Neutrophil (primary cell): ENCODE results near the gene CD58.

Source experiments
- H3K27ac ChIP-seq: fragments of 200-600 bp; sonication (generic); 2 replicates; pipeline ENCODE4 v1.5.1; 2016; ENCODE audit warnings: mild to moderate bottlenecking, moderate library complexity
- H3K27me3 ChIP-seq: fragments of 200-600 bp; sonication (generic); 2 replicates; pipeline ENCODE4 v1.6.0; 2016; ENCODE audit warnings: mild to moderate bottlenecking
- H3K36me3 ChIP-seq: fragments of 200-600 bp; sonication (generic); 2 replicates; pipeline ENCODE4 v1.5.1; 2017
- H3K4me1 ChIP-seq, 2 experiments: fragments of 200-600 bp in 1 of 2; sonication (generic) in 1 of 2; 1 replicate in 1 of 2; 2 replicates in 1 of 2; pipeline versions ENCODE4 v1.5.1 to v1.6.1; 2013 to 2016; ENCODE audit warnings: low read depth in 1 of 2, low read length in 1 of 2, mild to moderate bottlenecking in 1 of 2, moderate library complexity in 1 of 2; ENCODE audit not compliant: control insufficient read depth in 1 of 2, insufficient read depth in 1 of 2
- H3K4me3 ChIP-seq, 2 experiments: fragments of 200-600 bp in 1 of 2; sonication (generic) in 1 of 2; 1 replicate in 1 of 2; 2 replicates in 1 of 2; pipeline ENCODE4 v1.5.1; 2013 to 2016; ENCODE audit warnings: low read depth in 1 of 2, low read length in 1 of 2, mild to moderate bottlenecking in 1 of 2, moderate library complexity in 1 of 2
- H3K9me3 ChIP-seq: fragments of 200-600 bp; sonication (generic); 2 replicates; pipeline ENCODE4 v1.5.1; 2016
- TF ChIP-seq, protein P1 (sequence below): fragments of 200-600 bp; sonication (generic); IDR thresholded peaks from 2 replicates; pipeline ENCODE4 v1.5.1; 2016; ENCODE audit warnings: antibody characterized with exemption

The CD58 gene

DNA sequence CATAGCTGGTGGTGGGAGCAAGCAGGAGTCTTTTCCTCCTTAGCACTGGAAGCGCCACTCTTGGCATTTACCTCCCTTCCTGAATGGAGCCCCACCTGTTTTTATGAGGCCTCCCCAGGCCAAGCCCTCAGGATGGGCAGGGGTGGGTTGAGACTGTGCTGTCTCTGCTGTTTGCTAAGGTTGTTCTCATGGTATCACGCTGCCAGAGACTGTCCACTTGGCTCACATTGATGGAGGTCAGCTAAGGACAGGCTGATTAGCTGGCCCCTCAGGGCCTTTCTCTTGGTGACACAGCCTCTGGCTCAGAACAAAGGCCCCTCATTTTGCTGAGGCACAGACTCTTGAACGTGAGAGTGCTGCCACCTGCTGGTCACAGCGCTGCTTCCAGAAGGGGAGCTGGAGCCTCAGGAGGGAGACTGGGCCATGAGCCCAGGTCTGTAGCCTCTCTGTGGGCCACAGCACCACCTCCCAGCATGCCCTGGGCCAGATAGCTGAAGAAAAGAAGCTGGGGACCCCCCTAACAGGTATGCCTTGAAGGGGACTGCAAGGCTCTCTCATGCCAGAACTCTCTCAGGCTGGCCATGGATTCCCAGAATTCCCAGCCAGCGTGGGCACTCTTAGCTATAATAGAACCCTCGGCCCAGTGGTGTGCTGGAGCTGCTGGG, 85.6 kb downstream of the CD58 start:
- TF ChIP-seq, protein P1, sequence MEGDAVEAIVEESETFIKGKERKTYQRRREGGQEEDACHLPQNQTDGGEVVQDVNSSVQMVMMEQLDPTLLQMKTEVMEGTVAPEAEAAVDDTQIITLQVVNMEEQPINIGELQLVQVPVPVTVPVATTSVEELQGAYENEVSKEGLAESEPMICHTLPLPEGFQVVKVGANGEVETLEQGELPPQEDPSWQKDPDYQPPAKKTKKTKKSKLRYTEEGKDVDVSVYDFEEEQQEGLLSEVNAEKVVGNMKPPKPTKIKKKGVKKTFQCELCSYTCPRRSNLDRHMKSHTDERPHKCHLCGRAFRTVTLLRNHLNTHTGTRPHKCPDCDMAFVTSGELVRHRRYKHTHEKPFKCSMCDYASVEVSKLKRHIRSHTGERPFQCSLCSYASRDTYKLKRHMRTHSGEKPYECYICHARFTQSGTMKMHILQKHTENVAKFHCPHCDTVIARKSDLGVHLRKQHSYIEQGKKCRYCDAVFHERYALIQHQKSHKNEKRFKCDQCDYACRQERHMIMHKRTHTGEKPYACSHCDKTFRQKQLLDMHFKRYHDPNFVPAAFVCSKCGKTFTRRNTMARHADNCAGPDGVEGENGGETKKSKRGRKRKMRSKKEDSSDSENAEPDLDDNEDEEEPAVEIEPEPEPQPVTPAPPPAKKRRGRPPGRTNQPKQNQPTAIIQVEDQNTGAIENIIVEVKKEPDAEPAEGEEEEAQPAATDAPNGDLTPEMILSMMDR = peak; percentile 81
- no peak overlapping the region for H3K27ac ChIP-seq

GRCh38 chr1:116483481-116484309, 87.1 kb downstream of the CD58 start:
- Histone ChIP-seq H3K4me3 (no peak overlapping the region), H3K9me3 (no peaks in the 10 kb centered on the region), H3K36me3 (no peaks in the 10 kb centered on the region), H3K27ac (no peak overlapping the region), H3K4me1 (peaks cover 9 to 11% of the 10 kb centered on the region in 2 experiments), H3K27me3 (no peaks in the 10 kb centered on the region)
- TF ChIP-seq, protein P1 = no peak

More for the DNA sequence above, 85.6 kb downstream of the CD58 start:
- Histone ChIP-seq H3K27me3 (no peaks in the 10 kb centered on the region), H3K4me3 (no peak overlapping the region), H3K36me3 (no peaks in the 10 kb centered on the region), H3K4me1 (peaks cover 9 to 11% of the 10 kb centered on the region in 2 experiments), H3K9me3 (no peaks in the 10 kb centered on the region)

- Histone ChIP-seq H3K9me3 (no peaks in the 10 kb centered on the region), H3K27me3 (no peaks in the 10 kb centered on the region), H3K27ac (no peak overlapping the region), H3K36me3 (no peaks in the 10 kb centered on the region), H3K4me3 (no peak overlapping the region), H3K4me1 (peaks cover 9 to 11% of the 10 kb centered on the region in 2 experiments)
- TF ChIP-seq, protein P1 = no peak
Measured at GRCh38 chr1:116482490-116482889, 88.3 kb downstream of the CD58 start.

DNA sequence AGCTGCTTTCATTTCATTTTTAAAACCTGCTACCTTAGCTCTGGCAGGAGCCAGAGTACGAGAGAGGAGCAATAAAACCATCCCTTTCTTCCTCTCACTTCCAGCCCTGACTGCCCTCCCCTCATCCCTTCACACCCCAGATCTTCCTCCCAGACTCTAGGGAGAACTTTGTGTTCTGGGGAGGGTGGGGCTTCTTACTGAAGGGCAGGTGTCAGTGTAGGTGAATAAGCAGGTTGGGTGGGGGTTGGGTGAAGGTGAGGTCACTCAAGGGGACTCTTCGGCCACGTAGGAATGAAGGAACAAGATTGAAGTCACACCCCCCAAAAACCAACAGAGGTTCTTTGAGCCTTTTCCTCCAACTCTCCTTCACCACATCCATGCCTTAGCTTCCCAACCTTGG, 88.9 kb downstream of the CD58 start:
- Histone ChIP-seq H3K4me3 (no peak overlapping the region), H3K27ac (no peak overlapping the region), H3K4me1 (peaks cover 9 to 11% of the 10 kb centered on the region in 2 experiments), H3K9me3 (no peaks in the 10 kb centered on the region), H3K27me3 (no peaks in the 10 kb centered on the region), H3K36me3 (no peaks in the 10 kb centered on the region)
- TF ChIP-seq, protein P1 = no peak

DNA sequence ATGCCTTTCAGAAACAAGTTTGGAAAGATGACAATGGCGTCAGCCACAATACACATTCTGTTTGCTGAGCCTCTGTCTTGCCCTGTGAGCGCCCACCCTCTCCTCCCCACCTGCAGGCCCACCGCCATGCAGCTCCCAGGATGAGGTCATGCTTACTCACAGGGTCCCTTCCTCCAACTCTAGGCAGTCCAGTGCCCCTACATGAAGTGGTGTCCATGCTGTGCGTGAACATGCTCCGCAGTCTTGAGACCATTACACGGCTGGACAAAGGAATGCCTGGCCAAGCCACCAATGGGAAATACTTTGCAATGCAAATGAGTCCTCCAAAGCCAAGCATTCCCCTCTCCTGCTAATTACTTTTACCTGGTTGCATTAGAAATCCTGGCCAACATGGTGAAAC, 92.2 kb downstream of the CD58 start:
- H3K4me3 ChIP-seq = no peak overlapping the region
- H3K36me3 ChIP-seq = no peaks in the 10 kb centered on the region
- no peaks in the 10 kb centered on the region for H3K9me3 ChIP-seq
- no peaks in the 10 kb centered on the region for H3K4me1 ChIP-seq
- no peaks in the 10 kb centered on the region for H3K27me3 ChIP-seq
- TF ChIP-seq, protein P1 = no peak
- H3K27ac ChIP-seq = no peak overlapping the region
